ENCODE results near the gene SHC3. TPM values are rescaled to one million over a fixed set of nuclear protein-coding genes. Genes with fewer than 3 reads are reported as not detected.

SHC3 gene
- total and polyA plus RNA-seq, 2 experiments from 2014 or later: 1.3 to 2.9 TPM

DNA sequence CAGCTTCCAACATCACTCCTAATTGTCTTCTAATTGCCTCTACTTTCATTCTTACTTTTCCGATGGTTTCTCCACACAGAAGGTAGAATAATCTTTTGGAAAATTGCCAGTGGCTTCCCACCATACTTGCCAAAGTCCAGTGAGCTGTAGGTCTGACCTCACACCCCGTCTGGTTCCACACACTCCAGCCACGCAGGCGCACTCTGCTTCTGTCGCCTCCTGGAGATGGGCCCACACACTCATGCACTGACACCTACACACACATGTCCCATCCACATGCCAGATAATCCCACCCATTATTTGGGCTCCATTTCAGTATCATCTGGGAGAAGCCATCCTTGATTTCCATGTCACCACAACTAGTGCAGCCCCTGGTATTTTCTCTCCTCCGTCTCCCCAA, 12.7 kb downstream of the SHC3 start:
- Histone ChIP-seq H3K27me3 (ENCODE audit: insufficient read depth) (no peaks in the 10 kb centered on the region), H3K4me3 (no peak overlapping the region), H4K20me1 (replicated peaks; ENCODE audit: insufficient read depth) (no peaks in the 10 kb centered on the region), H3K79me2 (replicated peaks; ENCODE audit: insufficient read depth) (no peaks in the 10 kb centered on the region), H3K9me2 (ENCODE audit: insufficient read depth) (no peaks in the 10 kb centered on the region), H3K27ac (ENCODE audit: low read depth) (no peak overlapping the region), H3K4me2 (no peak overlapping the region), H2AFZ (no peak overlapping the region), H3F3A (replicated peaks; ENCODE audit: low read depth) (no peaks in the 10 kb centered on the region), H3K4me1 (ENCODE audit: insufficient read depth) (no peaks in the 10 kb centered on the region), H3K36me3 (ENCODE audit: insufficient read depth) (no peaks in the 10 kb centered on the region)
- DNase-seq (ENCODE audit: low spot score) (no peak), ATAC-seq (no peak)
- Mint-ChIP-seq H3K27ac (no peak overlapping the region), H3K27me3 (ENCODE audit: insufficient read depth, low read depth, poor library complexity) (no peaks in the 10 kb centered on the region), H3K4me3 (no peak overlapping the region), H3K9me3 (no peaks in the 10 kb centered on the region; the same call in 2 of the 3 replicates), H3K4me1 (peaks cover 5% of the 10 kb centered on the region), H3K36me3 (ENCODE audit: low read depth) (no peaks in the 10 kb centered on the region)
- TF ChIP-seq NANOG (IDR thresholded peaks at IDR 0.05; ENCODE audit: borderline replicate concordance) (no peak), POLR2AphosphoS5 (IDR thresholded peaks at IDR 0.05; ENCODE audit: low read depth) (no peak)

DNA sequence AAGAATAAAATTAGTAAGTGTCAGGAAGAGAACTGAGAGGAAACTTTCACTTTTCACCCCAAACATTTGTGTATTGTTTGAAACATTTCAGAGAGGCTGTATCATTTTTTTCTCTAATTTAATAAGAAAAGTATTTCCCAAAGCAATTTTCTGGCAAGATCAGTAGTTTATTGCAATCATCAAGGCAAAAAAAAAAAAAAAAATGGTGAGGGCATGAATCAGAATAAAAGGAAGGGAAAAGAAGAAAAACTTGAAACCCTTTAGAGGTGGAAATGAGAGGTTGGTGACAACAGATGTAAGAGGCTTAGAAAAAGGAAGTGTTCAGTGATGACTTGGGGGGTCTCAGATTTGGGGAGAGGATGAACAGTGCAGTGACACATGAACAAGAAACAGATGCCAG, 13.3 kb downstream of the SHC3 start:
- no peak for ATAC-seq
- no peak overlapping the region for H3K4me3 ChIP-seq
- H3K36me3 ChIP-seq (ENCODE audit: insufficient read depth): no peaks in the 10 kb centered on the region
- no peak for DNase-seq (ENCODE audit: low spot score)
- no peaks in the 10 kb centered on the region for H3F3A ChIP-seq (replicated peaks; ENCODE audit: low read depth)
- no peaks in the 10 kb centered on the region for H3K27me3 ChIP-seq (ENCODE audit: insufficient read depth)
- H3K4me3 Mint-ChIP-seq: no peak overlapping the region
- H3K9me2 ChIP-seq (ENCODE audit: insufficient read depth): no peaks in the 10 kb centered on the region
- no peak overlapping the region for H3K4me2 ChIP-seq
- H3K27ac Mint-ChIP-seq: no peak overlapping the region
- no peak overlapping the region for H3K27ac ChIP-seq (ENCODE audit: low read depth)
- H3K36me3 Mint-ChIP-seq (ENCODE audit: low read depth): no peaks in the 10 kb centered on the region; the same call in 2 of the 3 replicates
- no peaks in the 10 kb centered on the region for H3K79me2 ChIP-seq (replicated peaks; ENCODE audit: insufficient read depth)
- no peak for TF ChIP-seq STAT1 (IDR thresholded peaks at IDR 0.05; ENCODE audit: unreplicated experiment)
- TF ChIP-seq CREB1 (CRISPR knock-in tag; IDR thresholded peaks at IDR 0.05; ENCODE audit: low read depth): no peak
- TF ChIP-seq, protein P1, sequence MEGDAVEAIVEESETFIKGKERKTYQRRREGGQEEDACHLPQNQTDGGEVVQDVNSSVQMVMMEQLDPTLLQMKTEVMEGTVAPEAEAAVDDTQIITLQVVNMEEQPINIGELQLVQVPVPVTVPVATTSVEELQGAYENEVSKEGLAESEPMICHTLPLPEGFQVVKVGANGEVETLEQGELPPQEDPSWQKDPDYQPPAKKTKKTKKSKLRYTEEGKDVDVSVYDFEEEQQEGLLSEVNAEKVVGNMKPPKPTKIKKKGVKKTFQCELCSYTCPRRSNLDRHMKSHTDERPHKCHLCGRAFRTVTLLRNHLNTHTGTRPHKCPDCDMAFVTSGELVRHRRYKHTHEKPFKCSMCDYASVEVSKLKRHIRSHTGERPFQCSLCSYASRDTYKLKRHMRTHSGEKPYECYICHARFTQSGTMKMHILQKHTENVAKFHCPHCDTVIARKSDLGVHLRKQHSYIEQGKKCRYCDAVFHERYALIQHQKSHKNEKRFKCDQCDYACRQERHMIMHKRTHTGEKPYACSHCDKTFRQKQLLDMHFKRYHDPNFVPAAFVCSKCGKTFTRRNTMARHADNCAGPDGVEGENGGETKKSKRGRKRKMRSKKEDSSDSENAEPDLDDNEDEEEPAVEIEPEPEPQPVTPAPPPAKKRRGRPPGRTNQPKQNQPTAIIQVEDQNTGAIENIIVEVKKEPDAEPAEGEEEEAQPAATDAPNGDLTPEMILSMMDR (conservative IDR thresholded peaks at IDR 0.05; ENCODE audit: low read depth in 2 of 2): no peak
- TF ChIP-seq, protein P2, sequence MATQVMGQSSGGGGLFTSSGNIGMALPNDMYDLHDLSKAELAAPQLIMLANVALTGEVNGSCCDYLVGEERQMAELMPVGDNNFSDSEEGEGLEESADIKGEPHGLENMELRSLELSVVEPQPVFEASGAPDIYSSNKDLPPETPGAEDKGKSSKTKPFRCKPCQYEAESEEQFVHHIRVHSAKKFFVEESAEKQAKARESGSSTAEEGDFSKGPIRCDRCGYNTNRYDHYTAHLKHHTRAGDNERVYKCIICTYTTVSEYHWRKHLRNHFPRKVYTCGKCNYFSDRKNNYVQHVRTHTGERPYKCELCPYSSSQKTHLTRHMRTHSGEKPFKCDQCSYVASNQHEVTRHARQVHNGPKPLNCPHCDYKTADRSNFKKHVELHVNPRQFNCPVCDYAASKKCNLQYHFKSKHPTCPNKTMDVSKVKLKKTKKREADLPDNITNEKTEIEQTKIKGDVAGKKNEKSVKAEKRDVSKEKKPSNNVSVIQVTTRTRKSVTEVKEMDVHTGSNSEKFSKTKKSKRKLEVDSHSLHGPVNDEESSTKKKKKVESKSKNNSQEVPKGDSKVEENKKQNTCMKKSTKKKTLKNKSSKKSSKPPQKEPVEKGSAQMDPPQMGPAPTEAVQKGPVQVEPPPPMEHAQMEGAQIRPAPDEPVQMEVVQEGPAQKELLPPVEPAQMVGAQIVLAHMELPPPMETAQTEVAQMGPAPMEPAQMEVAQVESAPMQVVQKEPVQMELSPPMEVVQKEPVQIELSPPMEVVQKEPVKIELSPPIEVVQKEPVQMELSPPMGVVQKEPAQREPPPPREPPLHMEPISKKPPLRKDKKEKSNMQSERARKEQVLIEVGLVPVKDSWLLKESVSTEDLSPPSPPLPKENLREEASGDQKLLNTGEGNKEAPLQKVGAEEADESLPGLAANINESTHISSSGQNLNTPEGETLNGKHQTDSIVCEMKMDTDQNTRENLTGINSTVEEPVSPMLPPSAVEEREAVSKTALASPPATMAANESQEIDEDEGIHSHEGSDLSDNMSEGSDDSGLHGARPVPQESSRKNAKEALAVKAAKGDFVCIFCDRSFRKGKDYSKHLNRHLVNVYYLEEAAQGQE (IDR thresholded peaks at IDR 0.05; ENCODE audit: unreplicated experiment): no peak
- TF ChIP-seq, protein P3, sequence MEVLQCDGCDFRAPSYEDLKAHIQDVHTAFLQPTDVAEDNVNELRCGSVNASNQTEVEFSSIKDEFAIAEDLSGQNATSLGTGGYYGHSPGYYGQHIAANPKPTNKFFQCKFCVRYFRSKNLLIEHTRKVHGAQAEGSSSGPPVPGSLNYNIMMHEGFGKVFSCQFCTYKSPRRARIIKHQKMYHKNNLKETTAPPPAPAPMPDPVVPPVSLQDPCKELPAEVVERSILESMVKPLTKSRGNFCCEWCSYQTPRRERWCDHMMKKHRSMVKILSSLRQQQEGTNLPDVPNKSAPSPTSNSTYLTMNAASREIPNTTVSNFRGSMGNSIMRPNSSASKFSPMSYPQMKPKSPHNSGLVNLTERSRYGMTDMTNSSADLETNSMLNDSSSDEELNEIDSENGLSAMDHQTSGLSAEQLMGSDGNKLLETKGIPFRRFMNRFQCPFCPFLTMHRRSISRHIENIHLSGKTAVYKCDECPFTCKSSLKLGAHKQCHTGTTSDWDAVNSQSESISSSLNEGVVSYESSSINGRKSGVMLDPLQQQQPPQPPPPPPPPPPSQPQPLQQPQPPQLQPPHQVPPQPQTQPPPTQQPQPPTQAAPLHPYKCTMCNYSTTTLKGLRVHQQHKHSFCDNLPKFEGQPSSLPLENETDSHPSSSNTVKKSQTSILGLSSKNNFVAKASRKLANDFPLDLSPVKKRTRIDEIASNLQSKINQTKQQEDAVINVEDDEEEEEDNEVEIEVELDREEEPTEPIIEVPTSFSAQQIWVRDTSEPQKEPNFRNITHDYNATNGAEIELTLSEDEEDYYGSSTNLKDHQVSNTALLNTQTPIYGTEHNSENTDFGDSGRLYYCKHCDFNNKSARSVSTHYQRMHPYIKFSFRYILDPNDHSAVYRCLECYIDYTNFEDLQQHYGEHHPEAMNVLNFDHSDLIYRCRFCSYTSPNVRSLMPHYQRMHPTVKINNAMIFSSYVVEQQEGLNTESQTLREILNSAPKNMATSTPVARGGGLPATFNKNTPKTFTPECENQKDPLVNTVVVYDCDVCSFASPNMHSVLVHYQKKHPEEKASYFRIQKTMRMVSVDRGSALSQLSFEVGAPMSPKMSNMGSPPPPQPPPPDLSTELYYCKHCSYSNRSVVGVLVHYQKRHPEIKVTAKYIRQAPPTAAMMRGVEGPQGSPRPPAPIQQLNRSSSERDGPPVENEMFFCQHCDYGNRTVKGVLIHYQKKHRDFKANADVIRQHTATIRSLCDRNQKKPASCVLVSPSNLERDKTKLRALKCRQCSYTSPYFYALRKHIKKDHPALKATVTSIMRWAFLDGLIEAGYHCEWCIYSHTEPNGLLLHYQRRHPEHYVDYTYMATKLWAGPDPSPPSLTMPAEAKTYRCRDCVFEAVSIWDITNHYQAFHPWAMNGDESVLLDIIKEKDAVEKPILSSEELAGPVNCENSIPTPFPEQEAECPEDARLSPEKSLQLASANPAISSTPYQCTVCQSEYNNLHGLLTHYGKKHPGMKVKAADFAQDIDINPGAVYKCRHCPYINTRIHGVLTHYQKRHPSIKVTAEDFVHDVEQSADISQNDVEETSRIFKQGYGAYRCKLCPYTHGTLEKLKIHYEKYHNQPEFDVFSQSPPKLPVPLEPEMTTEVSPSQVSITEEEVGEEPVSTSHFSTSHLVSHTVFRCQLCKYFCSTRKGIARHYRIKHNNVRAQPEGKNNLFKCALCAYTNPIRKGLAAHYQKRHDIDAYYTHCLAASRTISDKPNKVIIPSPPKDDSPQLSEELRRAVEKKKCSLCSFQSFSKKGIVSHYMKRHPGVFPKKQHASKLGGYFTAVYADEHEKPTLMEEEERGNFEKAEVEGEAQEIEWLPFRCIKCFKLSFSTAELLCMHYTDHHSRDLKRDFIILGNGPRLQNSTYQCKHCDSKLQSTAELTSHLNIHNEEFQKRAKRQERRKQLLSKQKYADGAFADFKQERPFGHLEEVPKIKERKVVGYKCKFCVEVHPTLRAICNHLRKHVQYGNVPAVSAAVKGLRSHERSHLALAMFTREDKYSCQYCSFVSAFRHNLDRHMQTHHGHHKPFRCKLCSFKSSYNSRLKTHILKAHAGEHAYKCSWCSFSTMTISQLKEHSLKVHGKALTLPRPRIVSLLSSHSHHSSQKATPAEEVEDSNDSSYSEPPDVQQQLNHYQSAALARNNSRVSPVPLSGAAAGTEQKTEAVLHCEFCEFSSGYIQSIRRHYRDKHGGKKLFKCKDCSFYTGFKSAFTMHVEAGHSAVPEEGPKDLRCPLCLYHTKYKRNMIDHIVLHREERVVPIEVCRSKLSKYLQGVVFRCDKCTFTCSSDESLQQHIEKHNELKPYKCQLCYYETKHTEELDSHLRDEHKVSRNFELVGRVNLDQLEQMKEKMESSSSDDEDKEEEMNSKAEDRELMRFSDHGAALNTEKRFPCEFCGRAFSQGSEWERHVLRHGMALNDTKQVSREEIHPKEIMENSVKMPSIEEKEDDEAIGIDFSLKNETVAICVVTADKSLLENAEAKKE (CRISPR knock-in tag; IDR thresholded peaks at IDR 0.05): no peak
- TF ChIP-seq ZNF114 (CRISPR knock-in tag; IDR thresholded peaks at IDR 0.05): no peak
- no peak for TF ChIP-seq NANOG (IDR thresholded peaks at IDR 0.05; ENCODE audit: borderline replicate concordance)
- TF ChIP-seq EZH2 (IDR thresholded peaks at IDR 0.05; ENCODE audit: low read depth, unreplicated experiment): no peak
- TF ChIP-seq JUNB (IDR thresholded peaks at IDR 0.05; ENCODE audit: unreplicated experiment): no peak
- no peak overlapping the region for H2AFZ ChIP-seq
- H4K20me1 ChIP-seq (replicated peaks; ENCODE audit: insufficient read depth): no peaks in the 10 kb centered on the region
- no peaks in the 10 kb centered on the region for H3K4me1 ChIP-seq (ENCODE audit: insufficient read depth)
- peaks cover under 1% of the 10 kb centered on the region for H3K27me3 Mint-ChIP-seq (ENCODE audit: insufficient read depth, low read depth, poor library complexity)
- peaks cover 5% of the 10 kb centered on the region for H3K4me1 Mint-ChIP-seq
- H3K9me3 Mint-ChIP-seq: no peaks in the 10 kb centered on the region; the same call in 2 of the 3 replicates

All from GM23338 (cell line).